Activated CD4-positive, alpha-beta T cell treated with anti-CD3 and anti-CD28 coated beads for 4 hours (primary cell): ENCODE results near the gene LLGL2.

Experiments used
- DNase-seq, 2 donors: peaks; one replicate each; pipeline ENCODE4 v3.0.0-alpha.2; 2020

LLGL2 gene

GRCh38 chr17:75493476-75494129, 31.9 kb upstream of the LLGL2 start:
- DNase-seq = no peak

GRCh38 chr17:75494326-75494877, 31.1 kb upstream of the LLGL2 start:
- no peak for DNase-seq

DNA sequence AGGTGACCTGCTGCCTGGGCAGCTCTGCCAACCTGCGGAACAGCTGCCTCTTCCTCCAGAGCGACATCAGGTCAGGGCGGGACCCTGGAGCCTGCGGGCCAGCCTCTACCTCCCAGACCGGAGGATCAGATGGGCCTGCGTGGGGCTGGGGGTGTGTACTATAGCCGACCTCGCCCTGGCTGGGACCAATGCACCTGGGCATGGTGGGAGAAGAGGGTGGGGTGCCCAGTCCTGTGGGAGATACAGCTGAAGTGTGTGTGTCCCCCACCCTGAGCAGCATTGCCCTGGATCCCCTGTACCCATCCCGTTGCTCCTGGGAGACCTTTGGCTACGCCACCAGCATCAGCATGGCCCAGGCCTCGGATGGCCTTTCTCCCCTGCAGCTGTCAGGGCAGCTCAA, 29.5 kb upstream of the LLGL2 start:
- no peak for DNase-seq

- no peak for DNase-seq
Observed at GRCh38 chr17:75498039-75498725, 27.3 kb upstream of the LLGL2 start.

DNA sequence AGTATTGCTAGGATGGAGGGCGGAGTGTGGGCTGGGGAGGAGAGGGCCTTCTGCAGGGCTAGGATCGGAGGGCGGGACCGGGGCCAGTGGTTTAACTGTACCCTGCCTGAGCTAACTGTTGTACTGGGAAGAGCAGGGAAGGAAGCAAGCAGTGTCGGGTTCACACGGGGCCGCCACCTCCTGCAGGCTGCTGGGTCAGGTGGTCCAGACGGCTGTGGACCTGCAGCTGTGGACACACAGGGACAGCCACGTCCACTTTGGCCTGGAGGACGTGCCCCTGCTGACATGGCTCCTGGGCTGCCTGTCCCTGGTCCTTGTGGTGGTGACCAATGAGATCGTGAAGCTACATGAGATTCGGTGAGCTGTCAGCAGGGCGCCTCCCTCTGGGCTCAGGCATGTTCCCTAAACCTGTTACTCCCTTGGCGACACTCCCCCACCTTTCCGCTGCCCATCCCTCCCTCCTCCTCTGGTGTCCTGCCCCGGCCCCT, 26.7 kb upstream of the LLGL2 start:
- DNase-seq = no peak

DNA sequence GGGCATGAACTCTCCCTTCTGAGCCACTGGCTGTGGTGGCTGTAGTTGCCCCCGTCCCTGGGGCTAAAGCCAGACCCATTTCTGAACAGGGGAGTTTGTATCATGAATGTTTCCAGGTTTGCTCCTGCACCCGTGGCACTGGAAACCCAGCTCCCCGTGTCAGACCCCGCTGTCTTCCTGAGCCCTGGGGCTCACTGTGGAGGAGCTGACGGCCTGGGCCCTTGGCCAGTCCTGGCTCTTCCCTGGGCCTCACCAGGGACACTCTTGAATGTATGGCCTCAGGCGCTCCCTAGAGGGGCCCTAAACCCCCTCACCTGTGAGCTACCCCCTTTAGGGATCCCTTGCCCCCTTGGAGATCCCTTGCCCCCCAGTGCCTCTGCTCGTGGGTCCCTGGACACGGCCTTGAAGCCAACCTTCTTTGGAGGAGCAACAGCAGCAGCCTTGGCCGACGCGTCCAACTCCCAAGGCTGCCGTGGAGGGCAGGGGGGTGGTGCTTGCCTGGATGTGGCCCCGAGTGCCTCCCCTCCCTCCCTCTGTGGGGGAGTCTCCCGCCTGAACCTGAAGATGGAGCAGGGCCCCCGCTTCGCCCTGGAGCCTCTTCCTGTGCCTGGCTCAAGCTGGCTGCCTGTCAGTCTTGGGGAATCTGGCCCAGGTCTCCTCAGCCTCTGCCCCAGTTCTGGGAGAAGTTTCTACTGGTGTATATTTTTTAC, 26.0 kb upstream of the LLGL2 start:
- no peak for DNase-seq

- DNase-seq = no peak
Observed at GRCh38 chr17:75500419-75501216, 24.9 kb upstream of the LLGL2 start.

- DNase-seq = no peak
Observed at GRCh38 chr17:75501378-75502071, 24.0 kb upstream of the LLGL2 start.

- no peak for DNase-seq
Observed at GRCh38 chr17:75502072-75502720, 23.3 kb upstream of the LLGL2 start.

GRCh38 chr17:75502721-75503329, 22.7 kb upstream of the LLGL2 start:
- DNase-seq = no peak

DNA sequence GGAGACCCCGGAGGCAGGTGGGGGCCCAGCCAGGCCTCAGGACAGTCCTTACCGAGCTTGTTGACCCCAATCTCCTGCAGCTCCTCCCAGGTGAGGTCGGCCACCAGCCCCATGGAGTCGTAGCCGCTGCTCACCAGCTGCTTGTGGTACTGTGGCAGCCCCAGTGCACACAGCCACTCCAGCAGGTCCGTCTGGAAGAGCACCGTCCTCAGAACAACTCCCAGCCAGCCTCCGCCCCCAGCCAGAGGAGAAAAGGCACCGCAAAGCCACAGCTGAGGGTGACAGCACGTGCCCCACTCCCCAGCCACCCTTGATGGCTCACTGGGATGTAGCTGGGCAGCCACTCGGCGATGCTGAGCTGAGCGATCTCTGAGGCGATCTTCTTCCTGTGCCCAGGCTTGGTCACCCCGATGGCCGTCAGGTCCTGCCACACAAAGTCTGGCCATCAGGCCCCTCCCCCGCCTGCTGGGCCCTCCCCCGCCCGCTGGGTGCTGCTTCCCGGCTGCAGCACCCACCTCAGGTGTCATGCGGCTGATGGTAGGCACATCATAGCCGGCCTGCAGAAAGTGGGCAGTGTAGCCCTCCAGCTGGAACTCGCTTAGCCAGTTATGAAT, 22.1 kb upstream of the LLGL2 start:
- no peak for DNase-seq

DNA sequence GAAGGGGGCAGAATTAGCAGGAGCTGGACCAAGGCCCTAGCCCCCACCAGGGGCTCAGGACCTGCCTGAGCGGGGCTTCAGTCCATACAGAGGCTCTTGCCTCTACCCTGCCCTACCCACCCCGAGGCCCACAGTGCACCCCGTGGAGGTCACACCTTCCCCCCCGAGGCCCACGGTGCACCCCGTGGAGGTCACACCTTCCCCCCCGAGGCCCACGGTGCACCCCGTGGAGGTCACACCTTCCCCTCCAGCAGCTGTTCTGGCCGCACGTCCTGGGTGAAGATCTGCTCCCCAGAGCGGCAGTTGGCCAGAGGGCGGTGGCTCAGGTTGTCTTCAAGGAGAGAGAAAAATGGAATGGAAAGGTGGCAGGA, 21.5 kb upstream of the LLGL2 start:
- DNase-seq = no peak

GRCh38 chr17:75504347-75505151, 20.9 kb upstream of the LLGL2 start:
- peak in 1 of 2 donors; percentile 27 for DNase-seq

DNA sequence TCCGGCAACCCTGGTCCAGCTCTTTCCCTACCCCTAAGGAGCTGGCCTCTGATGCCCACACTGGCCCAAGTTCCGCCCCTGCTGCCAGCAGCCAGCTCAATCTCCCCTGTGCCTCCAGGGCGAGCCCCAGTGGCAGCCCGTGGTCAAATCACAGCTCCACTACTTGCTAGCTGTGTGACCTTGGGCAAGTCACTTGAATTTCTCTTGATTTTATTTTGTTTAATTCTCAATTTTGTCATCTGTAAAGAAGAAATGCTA, 20.4 kb upstream of the LLGL2 start:
- no peak for DNase-seq

GRCh38 chr17:75505640-75506039, 19.9 kb upstream of the LLGL2 start:
- no peak for DNase-seq

- no peak for DNase-seq
Observed at GRCh38 chr17:75506134-75506533, 19.4 kb upstream of the LLGL2 start.

- DNase-seq = no peak
Observed at GRCh38 chr17:75506888-75507287, 18.6 kb upstream of the LLGL2 start.

- DNase-seq = no peak
Observed at GRCh38 chr17:75507733-75508719, 17.5 kb upstream of the LLGL2 start.

DNA sequence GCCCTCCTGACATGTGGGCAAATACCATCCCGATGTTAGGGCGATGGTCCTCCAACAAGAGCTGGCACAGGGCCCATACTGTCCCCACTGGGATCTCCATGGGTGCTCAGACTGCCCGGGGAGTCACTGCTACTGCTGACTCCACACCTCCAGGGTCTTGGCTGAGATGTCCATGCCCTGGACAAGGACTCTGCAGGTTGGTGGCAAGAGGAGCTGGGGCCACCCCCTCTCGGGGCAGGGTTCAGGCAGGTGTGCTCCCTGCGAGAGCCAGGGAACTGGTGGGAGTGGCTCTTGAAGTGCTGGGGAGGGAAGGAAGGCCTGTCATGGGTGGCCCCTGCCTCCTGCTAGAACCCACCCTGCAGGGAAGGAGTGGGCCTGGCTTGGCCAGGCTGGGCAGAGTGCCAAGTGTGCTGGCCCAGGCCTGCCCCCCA, 16.6 kb upstream of the LLGL2 start:
- no peak for DNase-seq
